D721Med (cell line): ENCODE measurements around the gene PUS10.

ENCODE experiments used
- DNase-seq: peaks from one replicate; pipeline ENCODE4 v3.0.0; 2011; ENCODE audit warnings: low spot score; ENCODE audit not compliant: insufficient read length
- FAIRE-seq: peaks from 2 replicates; lab custom pipeline; 2011; peaks lifted over from hg19 to GRCh38; lab: Jason Lieb, UNC
- CTCF ChIP-seq: IDR thresholded peaks from 2 replicates; pipeline ENCODE4 v1.5.1; 2012; ENCODE audit warnings: mild to moderate bottlenecking, control low read depth; ENCODE audit not compliant: insufficient read depth; ENCODE audit errors: missing control alignments

The PUS10 gene

GRCh38 chr2:60948161-60948560, 69.9 kb downstream of the PUS10 start:
- TF ChIP-seq CTCF: no peak
- DNase-seq (no peak), FAIRE-seq (no peak)

- peak; percentile 11 for FAIRE-seq
- no peak for DNase-seq
- no peak for TF ChIP-seq CTCF
Observed at GRCh38 chr2:60947056-60947455, 71.0 kb downstream of the PUS10 start.

- no peak for TF ChIP-seq CTCF
- DNase-seq: no peak
- FAIRE-seq: no peak
Observed at GRCh38 chr2:60945341-60945740, 72.7 kb downstream of the PUS10 start.

GRCh38 chr2:60939622-60940021, 78.4 kb downstream of the PUS10 start:
- FAIRE-seq (no peak), DNase-seq (no peak)
- TF ChIP-seq CTCF: no peak

- TF ChIP-seq CTCF: no peak
- DNase-seq: no peak
- no peak for FAIRE-seq
Observed at GRCh38 chr2:60938301-60938700, 79.8 kb downstream of the PUS10 start.

GRCh38 chr2:60936757-60937156, 81.3 kb downstream of the PUS10 start:
- no peak for FAIRE-seq

More at GRCh38 chr2:60936757-60937156, 81.3 kb downstream of the PUS10 start:
- TF ChIP-seq CTCF: no peak
- no peak for DNase-seq
